HCT116 (cell line): ENCODE results near the gene RACK1.

ENCODE experiments used
- CEBPB ChIP-seq: IDR thresholded peaks from 2 replicates; pipeline ENCODE4 v1.6.1; 2012; ENCODE audit warnings: low read depth
- ELF1 ChIP-seq: IDR thresholded peaks from 2 replicates; pipeline ENCODE4 v1.6.1; 2012; ENCODE audit warnings: low read depth, borderline replicate concordance
- EZH2 ChIP-seq: fragments of 200-600 bp; sonication (generic); IDR thresholded peaks from 2 replicates; pipeline ENCODE4 v1.6.1; 2017; ENCODE audit warnings: antibody characterized with exemption, mixed run types
- MAX ChIP-seq: IDR thresholded peaks from 2 replicates; pipeline ENCODE4 v1.6.1; 2012
- POLR2A ChIP-seq: IDR thresholded peaks from 2 replicates; pipeline ENCODE4 v1.7.0; 2011; ENCODE audit warnings: borderline replicate concordance; ENCODE audit not compliant: insufficient read depth, insufficient read length; ENCODE audit errors: extremely low read depth
- RAD21 ChIP-seq: IDR thresholded peaks from 2 replicates; pipeline ENCODE4 v1.6.1; 2012; ENCODE audit warnings: low read depth, mild to moderate bottlenecking
- SP1 ChIP-seq: IDR thresholded peaks from 2 replicates; pipeline ENCODE4 v1.6.1; 2012; ENCODE audit warnings: low read depth
- YY1 ChIP-seq: IDR thresholded peaks from 2 replicates; pipeline ENCODE4 v1.6.1; 2011; ENCODE audit warnings: low read length, low read depth, moderate library complexity, mild to moderate bottlenecking; ENCODE audit not compliant: insufficient replicate concordance; ENCODE audit errors: extremely low read depth
- ZFX ChIP-seq: fragments of 450-650 bp; IDR thresholded peaks from 2 replicates; pipeline ENCODE4 v1.6.1; 2017
- ZNF274 ChIP-seq: fragments of 200-500 bp; sonication (Bioruptor generic); IDR thresholded peaks from 2 replicates; pipeline ENCODE4 v1.6.1; 2014; ENCODE audit warnings: mild to moderate bottlenecking, low read depth, low read length, inconsistent platforms
- TF ChIP-seq, protein P1 (sequence below), 3 experiments: fragments of 200-600 bp in 1 of 3; sonication (generic) in 1 of 3; IDR thresholded peaks in 2 of 3; conservative IDR thresholded peaks in 1 of 3; 2 replicates each; pipeline ENCODE4 v1.5.1; 2012 to 2017; ENCODE audit warnings: low read depth in 2 of 3, low read length in 2 of 3, antibody characterized with exemption in 1 of 3, borderline replicate concordance in 1 of 3, control low read depth in 1 of 3, mild to moderate bottlenecking in 1 of 3, mixed read lengths in 1 of 3, mixed run types in 1 of 3, moderate library complexity in 1 of 3; ENCODE audit not compliant: insufficient read depth in 1 of 3
- TF ChIP-seq, protein P2 (sequence below): IDR thresholded peaks from 2 replicates; pipeline ENCODE4 v1.6.1; 2012; ENCODE audit warnings: low read depth

GRCh38 chr5:181200816-181201215 is 42.9 kb downstream of the RACK1 start:
- TF ChIP-seq ZNF274 = no peak
- TF ChIP-seq, protein P1, sequence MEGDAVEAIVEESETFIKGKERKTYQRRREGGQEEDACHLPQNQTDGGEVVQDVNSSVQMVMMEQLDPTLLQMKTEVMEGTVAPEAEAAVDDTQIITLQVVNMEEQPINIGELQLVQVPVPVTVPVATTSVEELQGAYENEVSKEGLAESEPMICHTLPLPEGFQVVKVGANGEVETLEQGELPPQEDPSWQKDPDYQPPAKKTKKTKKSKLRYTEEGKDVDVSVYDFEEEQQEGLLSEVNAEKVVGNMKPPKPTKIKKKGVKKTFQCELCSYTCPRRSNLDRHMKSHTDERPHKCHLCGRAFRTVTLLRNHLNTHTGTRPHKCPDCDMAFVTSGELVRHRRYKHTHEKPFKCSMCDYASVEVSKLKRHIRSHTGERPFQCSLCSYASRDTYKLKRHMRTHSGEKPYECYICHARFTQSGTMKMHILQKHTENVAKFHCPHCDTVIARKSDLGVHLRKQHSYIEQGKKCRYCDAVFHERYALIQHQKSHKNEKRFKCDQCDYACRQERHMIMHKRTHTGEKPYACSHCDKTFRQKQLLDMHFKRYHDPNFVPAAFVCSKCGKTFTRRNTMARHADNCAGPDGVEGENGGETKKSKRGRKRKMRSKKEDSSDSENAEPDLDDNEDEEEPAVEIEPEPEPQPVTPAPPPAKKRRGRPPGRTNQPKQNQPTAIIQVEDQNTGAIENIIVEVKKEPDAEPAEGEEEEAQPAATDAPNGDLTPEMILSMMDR (IDR thresholded peaks at IDR 0.05 in 2 of 3, conservative IDR thresholded peaks at IDR 0.05 in 1 of 3; ENCODE audit: borderline replicate concordance in 1 of 3, insufficient read depth in 1 of 3, low read depth in 2 of 3, low read length in 2 of 3) = no peak
- TF ChIP-seq ZFX = no peak
- TF ChIP-seq POLR2A = no peak
- TF ChIP-seq, protein P2, sequence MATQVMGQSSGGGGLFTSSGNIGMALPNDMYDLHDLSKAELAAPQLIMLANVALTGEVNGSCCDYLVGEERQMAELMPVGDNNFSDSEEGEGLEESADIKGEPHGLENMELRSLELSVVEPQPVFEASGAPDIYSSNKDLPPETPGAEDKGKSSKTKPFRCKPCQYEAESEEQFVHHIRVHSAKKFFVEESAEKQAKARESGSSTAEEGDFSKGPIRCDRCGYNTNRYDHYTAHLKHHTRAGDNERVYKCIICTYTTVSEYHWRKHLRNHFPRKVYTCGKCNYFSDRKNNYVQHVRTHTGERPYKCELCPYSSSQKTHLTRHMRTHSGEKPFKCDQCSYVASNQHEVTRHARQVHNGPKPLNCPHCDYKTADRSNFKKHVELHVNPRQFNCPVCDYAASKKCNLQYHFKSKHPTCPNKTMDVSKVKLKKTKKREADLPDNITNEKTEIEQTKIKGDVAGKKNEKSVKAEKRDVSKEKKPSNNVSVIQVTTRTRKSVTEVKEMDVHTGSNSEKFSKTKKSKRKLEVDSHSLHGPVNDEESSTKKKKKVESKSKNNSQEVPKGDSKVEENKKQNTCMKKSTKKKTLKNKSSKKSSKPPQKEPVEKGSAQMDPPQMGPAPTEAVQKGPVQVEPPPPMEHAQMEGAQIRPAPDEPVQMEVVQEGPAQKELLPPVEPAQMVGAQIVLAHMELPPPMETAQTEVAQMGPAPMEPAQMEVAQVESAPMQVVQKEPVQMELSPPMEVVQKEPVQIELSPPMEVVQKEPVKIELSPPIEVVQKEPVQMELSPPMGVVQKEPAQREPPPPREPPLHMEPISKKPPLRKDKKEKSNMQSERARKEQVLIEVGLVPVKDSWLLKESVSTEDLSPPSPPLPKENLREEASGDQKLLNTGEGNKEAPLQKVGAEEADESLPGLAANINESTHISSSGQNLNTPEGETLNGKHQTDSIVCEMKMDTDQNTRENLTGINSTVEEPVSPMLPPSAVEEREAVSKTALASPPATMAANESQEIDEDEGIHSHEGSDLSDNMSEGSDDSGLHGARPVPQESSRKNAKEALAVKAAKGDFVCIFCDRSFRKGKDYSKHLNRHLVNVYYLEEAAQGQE = no peak
- TF ChIP-seq MAX = no peak
- TF ChIP-seq EZH2 = no peak
- no peak for TF ChIP-seq SP1
- no peak for TF ChIP-seq RAD21
- no peak for TF ChIP-seq ELF1
- TF ChIP-seq CEBPB = no peak
- TF ChIP-seq YY1 = no peak
